Neural cell (in vitro differentiated cells): Measurements from ENCODE around the gene LZTS2. TPM values are rescaled to one million over a fixed set of nuclear protein-coding genes. Genes with fewer than 3 reads are reported as not detected.

Experiments
- H2AFZ ChIP-seq: fragments of 200-600, 300-800 bp; sonication (generic), shearing (Covaris generic); 2 replicates; pipeline ENCODE4 v1.6.0; 2014; ENCODE audit warnings: low read depth, mild to moderate bottlenecking, antibody characterized with exemption, low read length, moderate library complexity
- H3F3A ChIP-seq: fragments of 200-600 bp; shearing (Covaris generic); 2 replicates; pipeline ENCODE4 v1.6.1; 2016; ENCODE audit warnings: mild to moderate bottlenecking, moderate library complexity, mixed read lengths, antibody characterized with exemption, low read length; ENCODE audit not compliant: insufficient read depth, poor library complexity, severe bottlenecking
- H3K27ac ChIP-seq: fragments of 200-600, 300-800 bp; sonication (generic), shearing (Covaris generic); 2 replicates; pipeline ENCODE4 v1.5.1; 2014; ENCODE audit warnings: mild to moderate bottlenecking, low read length, moderate library complexity
- H3K27me3 ChIP-seq: fragments of 300-800, 200-600 bp; sonication (generic), shearing (Covaris generic); 2 replicates; pipeline ENCODE4 v1.6.0; 2014; ENCODE audit warnings: mild to moderate bottlenecking, low read depth, low read length, moderate library complexity; ENCODE audit not compliant: insufficient read depth
- H3K36me3 ChIP-seq: fragments of 300-800, 200-600 bp; sonication (generic), shearing (Covaris generic); 2 replicates; pipeline ENCODE4 v1.5.1; 2014; ENCODE audit warnings: mild to moderate bottlenecking, antibody characterized with exemption, low read length, moderate library complexity; ENCODE audit not compliant: insufficient read depth
- H3K4me2 ChIP-seq: fragments of 300-800, 200-600 bp; sonication (generic), shearing (Covaris generic); 2 replicates; pipeline ENCODE4 v1.6.0; 2014; ENCODE audit warnings: mild to moderate bottlenecking, low read length
- H3K4me3 ChIP-seq: fragments of 300-800, 200-600 bp; sonication (generic), shearing (Covaris generic); 2 replicates; pipeline ENCODE4 v1.5.1; 2014; ENCODE audit warnings: mild to moderate bottlenecking, low read length, moderate library complexity
- H3K79me2 ChIP-seq: fragments of 200-600 bp; shearing (Covaris generic); replicated peaks from 2 replicates; pipeline ENCODE4 v1.6.0; 2014; ENCODE audit warnings: mild to moderate bottlenecking, low read length, moderate library complexity; ENCODE audit not compliant: insufficient read depth
- H3K9ac ChIP-seq: fragments of 300-800, 200-600 bp; sonication (generic), shearing (Covaris generic); 2 replicates; pipeline ENCODE4 v1.6.1; 2016; ENCODE audit warnings: mild to moderate bottlenecking, low read length, mixed read lengths
- H3K9me2 ChIP-seq: fragments of 200-600 bp; shearing (Covaris generic); 2 replicates; pipeline ENCODE4 v1.6.1; 2016; ENCODE audit warnings: mild to moderate bottlenecking, low read length, mixed read lengths; ENCODE audit not compliant: insufficient read depth
- H3K9me3 ChIP-seq: fragments of 200-600, 300-800 bp; sonication (generic), shearing (Covaris generic); 2 replicates; pipeline ENCODE4 v1.6.1; 2016; ENCODE audit warnings: mild to moderate bottlenecking, mixed run types, low read length, moderate library complexity, mixed read lengths
- H4K20me1 ChIP-seq: fragments of 200-600 bp; shearing (Covaris generic); 2 replicates; pipeline ENCODE4 v1.6.1; 2016; ENCODE audit warnings: mild to moderate bottlenecking, mixed run types; ENCODE audit not compliant: insufficient read depth
- CTCF ChIP-seq: fragments of 450-650 bp; IDR thresholded peaks from 2 replicates; pipeline ENCODE4 v1.5.1; 2014; ENCODE audit warnings: antibody characterized with exemption, mild to moderate bottlenecking, moderate library complexity; ENCODE audit not compliant: poor library complexity, severe bottlenecking
- EP300 ChIP-seq: fragments of 450-650 bp; conservative IDR thresholded peaks from 2 replicates; pipeline ENCODE4 v1.6.1; 2014; ENCODE audit warnings: antibody characterized with exemption, mild to moderate bottlenecking, moderate library complexity; ENCODE audit not compliant: poor library complexity, severe bottlenecking
- EZH2 ChIP-seq: fragments of 200-600, 300-800 bp; shearing (Covaris generic), sonication (generic); IDR thresholded peaks from 2 replicates; pipeline ENCODE4 v1.6.1; 2014; ENCODE audit warnings: antibody characterized with exemption, low read length, borderline replicate concordance, mild to moderate bottlenecking; ENCODE audit not compliant: insufficient read depth, poor library complexity, severe bottlenecking
- MXI1 ChIP-seq: fragments of 450-650 bp; conservative IDR thresholded peaks from 2 replicates; pipeline ENCODE4 v1.6.1; 2014; ENCODE audit warnings: antibody characterized with exemption, mild to moderate bottlenecking; ENCODE audit not compliant: poor library complexity, severe bottlenecking
- POLR2AphosphoS5 ChIP-seq: IDR thresholded peaks from 2 replicates; pipeline ENCODE4 v1.6.1; 2012
- RAD21 ChIP-seq: fragments of 450-650 bp; conservative IDR thresholded peaks from 2 replicates; pipeline ENCODE4 v1.6.1; 2014; ENCODE audit warnings: antibody characterized with exemption, mild to moderate bottlenecking, moderate library complexity
- SMC3 ChIP-seq: fragments of 450-650 bp; conservative IDR thresholded peaks from 2 replicates; pipeline ENCODE4 v1.6.1; 2014; ENCODE audit warnings: antibody characterized with exemption, mild to moderate bottlenecking, moderate library complexity; ENCODE audit not compliant: poor library complexity
- TAF1 ChIP-seq: IDR thresholded peaks from 2 replicates; pipeline ENCODE4 v1.6.1; 2012; ENCODE audit warnings: low read depth
- polyA plus RNA-seq: library from polyadenylated mRNA; depleted of rRNA; stranded (reverse); fragments of >200 nt; gene quantifications from 2 replicates; pipeline ENCODE4 v1.2.3, GENCODE V29; 2014
- TF ChIP-seq, protein P1 (sequence below): IDR thresholded peaks from 2 replicates; pipeline ENCODE4 v1.6.1; 2012; ENCODE audit warnings: borderline replicate concordance

Gene LZTS2
- polyA plus RNA-seq, 1 donor from 2014 or later: 40.1 TPM

GRCh38 chr10:100977436-100977835 is 22.2 kb upstream of the LZTS2 start:
- no peak overlapping the region for H3K27ac ChIP-seq
- no peaks in the 10 kb centered on the region for H3F3A ChIP-seq
- no peaks in the 10 kb centered on the region for H3K9me3 ChIP-seq
- no peak overlapping the region for H2AFZ ChIP-seq
- H3K36me3 ChIP-seq: no peaks in the 10 kb centered on the region
- H3K4me3 ChIP-seq: no peak overlapping the region
- no peak overlapping the region for H3K9ac ChIP-seq
- no peaks in the 10 kb centered on the region for H4K20me1 ChIP-seq
- no peak overlapping the region for H3K4me2 ChIP-seq
- H3K79me2 ChIP-seq: no peaks in the 10 kb centered on the region
- H3K9me2 ChIP-seq: no peaks in the 10 kb centered on the region
- no peaks in the 10 kb centered on the region for H3K27me3 ChIP-seq
- TF ChIP-seq EZH2: no peak
- no peak for TF ChIP-seq POLR2AphosphoS5
- TF ChIP-seq CTCF: no peak
- TF ChIP-seq TAF1: no peak
- TF ChIP-seq MXI1: no peak
- TF ChIP-seq, protein P1, sequence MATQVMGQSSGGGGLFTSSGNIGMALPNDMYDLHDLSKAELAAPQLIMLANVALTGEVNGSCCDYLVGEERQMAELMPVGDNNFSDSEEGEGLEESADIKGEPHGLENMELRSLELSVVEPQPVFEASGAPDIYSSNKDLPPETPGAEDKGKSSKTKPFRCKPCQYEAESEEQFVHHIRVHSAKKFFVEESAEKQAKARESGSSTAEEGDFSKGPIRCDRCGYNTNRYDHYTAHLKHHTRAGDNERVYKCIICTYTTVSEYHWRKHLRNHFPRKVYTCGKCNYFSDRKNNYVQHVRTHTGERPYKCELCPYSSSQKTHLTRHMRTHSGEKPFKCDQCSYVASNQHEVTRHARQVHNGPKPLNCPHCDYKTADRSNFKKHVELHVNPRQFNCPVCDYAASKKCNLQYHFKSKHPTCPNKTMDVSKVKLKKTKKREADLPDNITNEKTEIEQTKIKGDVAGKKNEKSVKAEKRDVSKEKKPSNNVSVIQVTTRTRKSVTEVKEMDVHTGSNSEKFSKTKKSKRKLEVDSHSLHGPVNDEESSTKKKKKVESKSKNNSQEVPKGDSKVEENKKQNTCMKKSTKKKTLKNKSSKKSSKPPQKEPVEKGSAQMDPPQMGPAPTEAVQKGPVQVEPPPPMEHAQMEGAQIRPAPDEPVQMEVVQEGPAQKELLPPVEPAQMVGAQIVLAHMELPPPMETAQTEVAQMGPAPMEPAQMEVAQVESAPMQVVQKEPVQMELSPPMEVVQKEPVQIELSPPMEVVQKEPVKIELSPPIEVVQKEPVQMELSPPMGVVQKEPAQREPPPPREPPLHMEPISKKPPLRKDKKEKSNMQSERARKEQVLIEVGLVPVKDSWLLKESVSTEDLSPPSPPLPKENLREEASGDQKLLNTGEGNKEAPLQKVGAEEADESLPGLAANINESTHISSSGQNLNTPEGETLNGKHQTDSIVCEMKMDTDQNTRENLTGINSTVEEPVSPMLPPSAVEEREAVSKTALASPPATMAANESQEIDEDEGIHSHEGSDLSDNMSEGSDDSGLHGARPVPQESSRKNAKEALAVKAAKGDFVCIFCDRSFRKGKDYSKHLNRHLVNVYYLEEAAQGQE: no peak
- no peak for TF ChIP-seq RAD21

- Histone ChIP-seq H3K9me3 (no peaks in the 10 kb centered on the region), H2AFZ (no peak overlapping the region), H3K79me2 (no peaks in the 10 kb centered on the region), H3F3A (no peaks in the 10 kb centered on the region), H3K36me3 (no peaks in the 10 kb centered on the region), H3K9me2 (no peaks in the 10 kb centered on the region), H3K9ac (no peak overlapping the region), H4K20me1 (no peaks in the 10 kb centered on the region), H3K4me2 (no peak overlapping the region), H3K27ac (no peak overlapping the region), H3K4me3 (no peak overlapping the region), H3K27me3 (no peaks in the 10 kb centered on the region)
- TF ChIP-seq SMC3: no peak
- no peak for TF ChIP-seq POLR2AphosphoS5
Observed at GRCh38 chr10:100978121-100978900, 21.3 kb upstream of the LZTS2 start.

- Histone ChIP-seq H3K79me2 (no peaks in the 10 kb centered on the region), H3K9ac (no peak overlapping the region), H3K9me2 (no peaks in the 10 kb centered on the region), H3K27me3 (no peaks in the 10 kb centered on the region), H3K27ac (no peak overlapping the region), H4K20me1 (no peaks in the 10 kb centered on the region), H3K36me3 (no peaks in the 10 kb centered on the region), H3K9me3 (no peaks in the 10 kb centered on the region), H3K4me3 (no peak overlapping the region), H2AFZ (no peak overlapping the region), H3F3A (no peaks in the 10 kb centered on the region), H3K4me2 (no peak overlapping the region)
- TF ChIP-seq EP300: no peak
- TF ChIP-seq TAF1: no peak
- no peak for TF ChIP-seq SMC3
- TF ChIP-seq EZH2: no peak
- TF ChIP-seq RAD21: no peak
Observed at GRCh38 chr10:100978901-100979195, 20.8 kb upstream of the LZTS2 start.
